Erythroblast (primary cell): Measurements from ENCODE around the gene CD7.
A peak's percentile ranks its signal among the peaks of the same experiment; 100 is the strongest.

Experiments used
- DNase-seq, 2 experiments: peaks; one replicate each; lab custom pipeline; 2025; lab: John Stamatoyannopoulos, UW
- GATA1 ChIP-seq: IDR thresholded peaks from 2 replicates; pipeline ENCODE4 v1.6.1; 2011; ENCODE audit warnings: low read depth, mild to moderate bottlenecking, control low read depth, low read length, moderate library complexity
- POLR2A ChIP-seq: IDR thresholded peaks from 2 replicates; pipeline ENCODE4 v1.6.1; 2011; ENCODE audit warnings: mild to moderate bottlenecking, low read length

Gene CD7

GRCh38 chr17:82304826-82305726 lies 12.3 kb downstream of the CD7 start:
- TF ChIP-seq GATA1: no peak
- no peak for TF ChIP-seq POLR2A
- DNase-seq: no peak

DNA sequence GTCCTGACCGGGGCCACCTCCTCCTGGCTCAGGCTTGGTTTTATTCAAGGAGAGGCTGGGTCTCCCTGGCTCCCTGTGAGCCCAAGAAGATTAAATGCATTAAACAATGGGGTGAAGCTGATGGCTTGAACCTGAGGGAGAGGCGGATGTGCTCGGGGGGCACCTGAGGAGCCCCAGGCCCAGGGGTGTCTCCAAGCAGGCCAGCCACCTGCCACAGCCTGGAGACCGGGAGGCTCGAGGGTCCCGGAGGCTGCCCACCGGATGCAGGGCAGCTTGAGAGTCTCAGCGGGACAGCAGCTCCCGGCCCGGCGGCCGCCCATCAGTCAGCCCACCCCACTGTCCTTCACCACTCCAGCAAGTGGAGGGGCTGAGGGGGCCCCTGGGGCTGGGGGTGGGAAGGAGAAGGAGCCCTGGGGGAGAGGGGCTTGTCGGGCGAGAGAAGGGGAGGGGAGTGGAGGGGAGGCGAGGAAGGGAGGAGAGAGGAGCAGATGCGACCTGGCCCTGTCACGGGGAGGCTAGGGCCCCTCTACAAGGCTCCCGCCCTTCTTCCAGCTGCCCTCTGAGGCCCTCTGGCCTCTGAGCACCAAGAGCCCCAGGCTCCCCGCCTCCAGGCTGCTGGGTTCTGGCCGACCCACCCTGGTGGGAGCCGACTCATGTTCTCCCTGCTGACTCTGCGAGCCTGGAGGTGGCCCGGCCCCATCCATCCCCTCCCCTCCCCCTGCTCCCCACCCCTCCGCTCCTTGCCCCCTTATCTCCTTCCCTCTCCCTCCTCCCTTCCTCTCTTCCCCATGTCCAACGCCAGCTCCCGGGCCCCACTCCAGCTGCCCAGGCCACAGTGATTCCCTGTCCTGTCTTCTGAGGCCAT lies 13.2 kb downstream of the CD7 start:
- DNase-seq: no peak
- no peak for TF ChIP-seq POLR2A
- TF ChIP-seq GATA1: no peak

GRCh38 chr17:82302991-82303943 lies 14.1 kb downstream of the CD7 start:
- TF ChIP-seq POLR2A (no peak), GATA1 (no peak)
- DNase-seq: no peak

DNA sequence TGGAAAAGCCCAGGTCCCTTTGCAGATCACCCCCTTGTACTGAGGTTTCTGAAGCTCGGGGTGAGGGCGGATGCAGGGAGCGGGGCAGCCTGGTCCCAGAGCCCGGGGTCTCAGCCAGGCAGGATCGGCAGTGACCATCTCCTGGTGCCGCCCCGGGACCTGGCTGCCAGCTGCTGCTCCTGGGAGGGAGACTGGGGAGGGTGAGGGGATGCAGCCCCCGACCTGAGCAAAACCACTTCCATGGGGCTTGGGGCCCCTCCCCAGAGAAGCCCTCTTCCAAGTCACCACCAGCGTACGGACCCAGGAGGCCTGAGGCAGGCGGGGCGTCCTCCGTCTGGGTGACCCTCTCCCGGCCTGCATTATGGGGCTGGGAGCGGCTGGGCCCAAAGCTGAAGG lies 14.8 kb downstream of the CD7 start:
- TF ChIP-seq POLR2A (no peak), GATA1 (no peak)
- DNase-seq: no peak

- TF ChIP-seq POLR2A: no peak
- TF ChIP-seq GATA1: no peak
- no peak for DNase-seq
Observed at GRCh38 chr17:82301916-82302567, 15.4 kb downstream of the CD7 start.

- no peak for DNase-seq
- TF ChIP-seq POLR2A: no peak
- TF ChIP-seq GATA1: no peak
Observed at GRCh38 chr17:82301300-82301915, 16.0 kb downstream of the CD7 start.

DNA sequence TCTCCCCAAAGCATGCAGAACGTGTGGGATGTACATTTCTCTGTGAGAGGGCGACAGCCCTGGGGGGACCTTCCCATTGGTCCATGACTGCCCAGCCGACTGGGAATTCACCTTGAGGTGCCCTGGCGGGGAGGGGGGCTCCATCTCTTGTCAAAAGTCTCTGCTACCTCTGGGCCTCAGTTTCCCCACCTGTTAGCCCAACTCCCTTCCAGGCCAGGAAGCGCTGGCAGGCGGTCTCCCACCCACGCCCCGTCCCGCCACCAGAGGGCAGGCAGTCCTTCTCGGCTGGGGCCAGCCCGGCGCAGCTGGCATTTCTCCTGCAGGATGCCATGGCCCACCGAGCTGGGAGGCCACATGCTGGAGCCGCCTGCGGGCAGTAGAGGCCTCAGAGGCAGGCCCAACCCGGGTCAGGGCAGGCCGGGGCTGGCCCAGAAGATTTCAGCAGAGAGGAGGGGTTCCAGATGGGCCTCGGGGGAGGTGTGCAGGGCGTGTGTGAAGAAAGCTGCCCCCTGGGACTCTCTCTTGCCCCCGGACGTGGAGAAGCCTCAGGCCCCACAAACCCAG lies 16.6 kb downstream of the CD7 start:
- peak; percentile 24 to 51 for DNase-seq
- TF ChIP-seq GATA1 (no peak), POLR2A (no peak)

DNA sequence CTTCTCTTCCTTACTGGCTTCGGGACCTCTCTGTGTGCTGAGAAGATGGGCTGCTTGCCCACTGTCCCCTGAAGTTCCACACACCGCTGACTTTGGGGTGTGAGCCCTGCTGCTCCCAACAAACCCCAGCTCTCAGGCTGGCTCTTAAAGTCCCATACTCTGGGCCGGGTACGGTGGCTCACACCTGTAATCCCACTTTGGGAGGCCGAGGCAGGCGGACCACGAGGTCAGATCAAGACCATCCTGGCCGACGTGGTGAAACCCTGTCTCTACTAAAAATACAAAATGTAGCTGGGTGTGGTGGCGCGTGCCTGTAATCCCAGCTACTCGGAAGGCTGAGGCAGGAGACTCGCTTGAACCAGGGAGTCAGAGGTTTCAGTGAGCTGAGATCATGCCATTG lies 17.2 kb downstream of the CD7 start:
- DNase-seq: no peak

DNA sequence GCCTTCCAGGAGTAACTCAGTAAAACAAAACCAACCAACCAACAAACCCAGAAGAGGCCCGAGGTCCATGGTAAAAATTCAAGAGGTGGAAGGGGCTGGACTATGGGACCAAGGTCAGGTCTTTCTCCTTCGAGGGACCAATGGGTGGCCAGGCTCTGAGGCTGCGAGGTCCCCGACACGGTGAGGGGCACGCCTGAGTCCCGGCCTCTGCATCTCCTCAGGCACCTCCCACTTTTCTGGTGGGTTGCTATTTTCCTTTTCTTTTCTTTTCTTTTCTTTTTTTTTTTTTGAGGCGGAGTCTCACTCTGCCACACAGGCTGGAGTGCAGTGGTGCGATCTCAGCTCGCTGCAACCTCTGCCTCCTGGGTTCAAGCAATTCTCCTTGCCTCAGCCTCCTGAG lies 18.0 kb downstream of the CD7 start:
- TF ChIP-seq GATA1 (no peak), POLR2A (no peak)
- DNase-seq: no peak

More for the DNA sequence above, 17.2 kb downstream of the CD7 start:
- no peak for TF ChIP-seq POLR2A
- no peak for TF ChIP-seq GATA1

- DNase-seq: no peak
- TF ChIP-seq POLR2A (peak; percentile 38), GATA1 (no peak)
Observed at GRCh38 chr17:82298538-82299421, 18.6 kb downstream of the CD7 start.

DNA sequence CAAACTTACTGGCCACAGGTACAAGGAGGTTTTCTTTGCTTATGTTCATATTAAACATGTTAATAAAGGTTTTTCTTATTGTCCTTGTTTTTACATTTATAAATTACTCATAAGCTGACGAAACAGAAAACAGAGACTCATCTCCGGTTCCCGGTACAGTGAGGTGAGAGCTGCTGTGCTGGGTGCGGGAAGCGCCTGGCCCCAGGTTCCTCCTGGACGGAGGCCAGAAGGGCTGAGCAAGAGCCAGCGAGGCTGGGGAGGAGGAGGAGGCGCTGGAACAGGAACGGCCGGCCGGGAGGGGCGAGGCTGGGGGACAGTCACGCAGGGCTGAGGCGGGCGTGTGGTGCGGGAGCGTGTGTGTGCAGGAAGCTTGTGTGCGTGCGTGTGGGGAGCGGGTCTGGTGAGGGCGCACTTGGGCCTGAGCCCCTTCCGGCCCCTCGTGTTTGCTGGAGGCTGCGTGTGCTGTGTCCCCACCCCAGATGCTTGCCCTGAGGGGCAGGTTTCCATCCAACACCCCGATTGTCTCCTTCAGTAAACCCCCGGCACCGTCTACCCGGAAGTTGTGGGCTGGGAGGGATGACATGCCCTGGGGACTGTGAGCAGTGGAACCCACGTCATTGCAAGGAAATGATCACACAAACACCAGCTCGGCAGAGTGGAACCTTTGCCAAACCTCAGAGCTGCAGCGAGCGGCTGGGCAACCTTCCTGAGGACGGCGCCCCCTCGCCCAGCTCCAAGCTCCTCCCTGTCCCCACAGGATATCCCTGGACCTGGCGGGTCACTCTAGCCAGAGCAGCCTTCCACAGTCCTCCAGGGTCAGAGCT lies 19.5 kb downstream of the CD7 start:
- peak; percentile 63 to 80 for DNase-seq
- no peak for TF ChIP-seq GATA1
- peak; percentile 59 for TF ChIP-seq POLR2A
